CD4-positive, alpha-beta T cell treated with Interleukin-15 for 4 hours (primary cell): Measurements from ENCODE around the gene FOSL1.

ENCODE experiments used
- DNase-seq: peaks from one replicate; pipeline ENCODE4 v3.0.0-alpha.2; 2020; ENCODE audit warnings: low spot score

FOSL1 gene

GRCh38 chr11:65919573-65920371, 19.6 kb upstream of the FOSL1 start:
- DNase-seq, result peak; percentile 47

GRCh38 chr11:65919141-65919572, 19.0 kb upstream of the FOSL1 start, which contains the start of gene DRAP1:
Gene DRAP1, plus strand, starts transcription at chr11:65919426. Its CDS starts 76 bp downstream, at chr11:65919502.
- peak; percentile 98 for DNase-seq

GRCh38 chr11:65918211-65919140, 18.3 kb upstream of the FOSL1 start, which contains the start of gene C11orf68:
Gene C11orf68, minus strand, starts transcription at chr11:65919062. Its CDS starts 31 bp downstream, at chr11:65919031.
- no peak for DNase-seq

- no peak for DNase-seq
These were observed 17.4 kb upstream of the FOSL1 start for GRCh38 chr11:65917434-65918210.

DNA sequence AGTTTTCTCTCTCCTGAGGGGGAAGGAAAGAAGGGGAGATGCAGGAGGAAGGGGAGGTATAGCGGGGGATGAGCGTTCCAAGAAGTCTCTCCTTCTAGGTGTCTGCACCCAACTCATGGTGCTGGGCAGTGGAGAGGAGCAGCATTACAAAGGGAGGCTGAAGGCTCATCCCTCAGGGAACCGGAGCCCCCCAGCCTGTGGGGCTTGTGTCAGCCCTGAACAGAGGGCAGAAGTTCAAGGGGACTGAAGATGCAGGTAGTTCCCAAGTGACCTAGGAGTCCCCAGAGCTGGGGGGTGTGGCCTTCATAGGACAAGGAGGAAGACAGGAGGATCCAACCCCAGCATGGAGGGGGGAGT, 16.9 kb upstream of the FOSL1 start:
- no peak for DNase-seq

GRCh38 chr11:65916391-65916790, 16.2 kb upstream of the FOSL1 start:
- no peak for DNase-seq

DNA sequence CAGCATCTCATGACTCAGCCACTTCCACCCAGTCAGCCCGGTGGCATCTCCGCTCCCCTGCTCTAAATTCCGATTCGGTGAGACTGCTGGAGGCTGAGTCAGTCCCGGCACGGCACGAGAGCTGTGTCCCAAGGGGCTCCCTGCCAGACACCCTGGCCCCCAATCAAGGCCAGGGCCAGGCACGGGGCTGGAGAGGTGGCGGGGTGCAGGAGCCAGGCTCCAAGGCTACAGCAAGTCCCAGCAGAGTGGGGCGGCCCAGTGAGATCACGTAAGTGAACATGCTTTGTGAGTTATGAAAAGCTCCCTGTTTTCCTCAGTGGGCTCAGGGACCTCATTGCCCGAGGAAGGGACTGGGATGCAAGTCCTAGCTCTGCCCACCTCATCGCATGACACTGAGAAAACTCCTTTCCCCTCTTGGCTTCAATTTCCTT, 15.6 kb upstream of the FOSL1 start:
- DNase-seq, result no peak

GRCh38 chr11:65915101-65915820, 15.1 kb upstream of the FOSL1 start:
- DNase-seq, result no peak

- no peak for DNase-seq
These were observed 12.7 kb upstream of the FOSL1 start for GRCh38 chr11:65912845-65913244.

- DNase-seq, result no peak
These were observed 11.7 kb upstream of the FOSL1 start for GRCh38 chr11:65911682-65912568.

- no peak for DNase-seq
These were observed 7.7 kb upstream of the FOSL1 start for GRCh38 chr11:65907878-65908277.

DNA sequence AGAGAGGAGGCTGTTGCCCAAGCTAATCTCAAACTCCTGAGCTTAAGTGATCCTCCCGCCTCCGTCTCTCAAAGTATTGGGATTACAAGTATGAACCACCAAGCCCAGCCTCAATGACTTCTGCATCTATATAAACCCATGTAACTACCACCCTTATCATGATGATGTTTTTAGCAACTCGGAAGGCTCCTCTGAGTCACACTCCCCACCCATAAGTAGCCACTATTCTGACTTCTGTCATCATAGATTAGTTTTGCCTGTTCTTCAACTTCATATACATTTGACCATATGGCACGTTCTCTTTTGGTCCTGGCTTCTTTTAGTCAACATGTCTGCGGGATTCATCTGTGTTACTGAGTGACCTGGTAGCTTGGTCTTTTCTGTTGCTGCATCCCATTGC, 6.4 kb upstream of the FOSL1 start:
- no peak for DNase-seq

GRCh38 chr11:65903715-65904114, 3.5 kb upstream of the FOSL1 start:
- no peak for DNase-seq

DNA sequence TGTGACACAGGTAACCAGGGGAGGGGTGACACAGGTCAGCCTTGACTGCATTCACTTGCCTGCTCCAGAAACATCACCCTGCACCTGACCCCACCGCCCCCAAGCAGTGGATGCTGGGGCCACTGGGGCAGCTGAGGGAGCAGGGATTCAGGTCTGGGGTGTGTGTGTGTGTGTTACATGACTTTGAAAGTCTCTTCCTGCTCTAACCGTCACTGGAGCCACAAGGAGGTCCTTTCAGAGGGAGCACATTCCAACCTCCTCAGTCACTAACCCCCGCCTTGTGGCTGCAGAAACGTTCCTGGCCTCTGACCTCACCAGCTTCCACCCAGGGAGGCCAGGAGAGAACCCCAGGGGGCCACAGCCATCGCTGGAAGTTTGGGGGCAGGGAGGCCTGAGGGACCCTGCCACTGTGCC, 2.9 kb upstream of the FOSL1 start:
- DNase-seq, result no peak

GRCh38 chr11:65900899-65901180, 652 bp upstream of the FOSL1 start:
- no peak for DNase-seq

DNA sequence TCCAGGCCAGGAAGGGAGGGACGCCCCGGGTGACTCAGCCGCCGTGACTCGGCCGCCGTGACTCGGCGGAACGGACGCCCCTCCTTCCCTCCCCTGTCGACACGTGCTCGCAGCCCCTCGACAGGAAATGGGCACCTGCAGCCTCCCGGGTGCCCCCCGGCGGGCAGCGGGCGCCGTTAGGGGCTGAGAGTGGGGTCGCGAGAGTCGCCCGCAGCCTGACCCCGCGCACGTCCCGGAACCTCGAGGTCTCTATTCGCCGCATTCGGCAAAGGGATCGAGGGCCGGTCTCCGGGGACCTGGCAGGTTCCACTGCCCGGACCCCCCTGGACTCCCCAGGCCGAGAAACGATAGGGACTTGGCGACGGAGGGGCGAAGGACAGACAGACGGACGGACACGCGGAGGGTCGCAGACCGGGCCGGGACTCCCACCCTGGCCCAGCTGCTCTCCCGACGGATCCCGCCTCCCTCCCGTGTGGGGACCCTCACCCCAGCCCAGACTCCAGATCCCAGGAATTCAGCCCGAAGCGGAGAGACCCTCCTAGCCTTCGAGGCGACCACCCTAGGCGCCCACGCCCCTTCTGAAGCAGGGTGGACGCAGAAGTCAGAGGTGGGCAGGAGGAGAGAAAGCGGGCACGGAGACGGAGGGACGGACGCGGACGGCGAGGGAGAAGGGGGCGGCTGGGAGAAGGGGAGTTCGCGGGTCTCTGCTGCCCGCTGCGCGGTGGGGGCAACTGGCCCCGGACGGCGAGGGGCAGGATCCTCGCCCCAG, 648 bp downstream of the FOSL1 start:
- peak; percentile 60 for DNase-seq

DNA sequence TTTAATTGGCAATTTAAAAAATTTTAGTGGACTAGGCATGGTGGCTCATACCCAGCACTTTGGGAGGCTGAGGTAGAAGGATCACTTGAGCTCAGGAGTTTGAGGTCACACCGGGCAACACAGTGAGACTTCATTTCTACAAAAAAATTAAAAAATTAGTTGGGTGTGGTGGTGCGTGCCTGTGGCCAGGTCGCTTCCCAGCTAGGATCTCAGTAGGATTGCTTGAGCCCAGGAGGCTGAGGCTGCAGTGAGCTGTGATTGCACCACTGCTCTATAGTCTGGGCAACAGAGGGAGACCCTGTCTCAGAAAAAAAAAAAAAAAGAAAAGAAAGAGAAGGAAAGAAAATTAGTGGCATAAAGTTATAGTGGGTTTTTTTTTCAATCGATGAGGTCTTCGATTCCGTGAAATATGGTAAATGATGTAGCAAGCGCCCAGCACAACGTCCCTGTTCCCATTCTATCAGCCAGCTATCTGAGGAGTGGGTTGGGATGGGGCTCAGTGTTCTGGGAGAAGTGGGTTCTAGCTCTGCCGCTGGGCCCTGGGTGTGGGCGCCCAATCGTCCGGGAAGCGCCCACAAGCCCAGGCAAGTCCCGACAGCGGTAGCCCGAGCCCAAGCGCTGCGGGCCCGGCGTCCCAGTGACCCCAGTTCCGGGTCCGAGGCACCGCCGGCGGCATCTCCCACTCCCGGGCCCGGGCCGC, 1.4 kb downstream of the FOSL1 start:
- DNase-seq, result no peak

GRCh38 chr11:65897020-65897471, 3.1 kb downstream of the FOSL1 start:
- no peak for DNase-seq
